GM21576 (cell line): ENCODE results near the gene POM121.
"Not testable (repeated sequence)": the region's sequence is repeated elsewhere in the genome, so short reads cannot be mapped to it uniquely, and the experiment has no call there.

Experiments
- ATAC-seq: cut with Tn5 transposase; IDR thresholded peaks from one replicate; pipeline ENCODE4 v1.9.1; 2021; ENCODE audit warnings: mild to moderate bottlenecking, moderate library complexity; ENCODE audit not compliant: unreplicated experiment

The POM121 gene

GRCh38 chr7:72990146-72990913, 65.4 kb downstream of the POM121 start:
- not testable (repeated sequence) for ATAC-seq

GRCh38 chr7:72995484-72995883, 70.6 kb downstream of the POM121 start:
- not testable (repeated sequence) for ATAC-seq

- ATAC-seq, result not testable (repeated sequence)
Measured at GRCh38 chr7:72997447-72997846, 72.6 kb downstream of the POM121 start.

- ATAC-seq, result not testable (repeated sequence)
Measured at GRCh38 chr7:72997887-72998468, 73.1 kb downstream of the POM121 start.
